Measurements from ENCODE around the gene LMX1A. TPM values are rescaled to one million over a fixed set of nuclear protein-coding genes. Genes with fewer than 3 reads are reported as not detected.
A peak's percentile ranks its signal among the peaks of the same experiment; 100 is the strongest.

The LMX1A gene
- total and polyA plus RNA-seq, 2 donors from 2014 or later = not detected

DNA sequence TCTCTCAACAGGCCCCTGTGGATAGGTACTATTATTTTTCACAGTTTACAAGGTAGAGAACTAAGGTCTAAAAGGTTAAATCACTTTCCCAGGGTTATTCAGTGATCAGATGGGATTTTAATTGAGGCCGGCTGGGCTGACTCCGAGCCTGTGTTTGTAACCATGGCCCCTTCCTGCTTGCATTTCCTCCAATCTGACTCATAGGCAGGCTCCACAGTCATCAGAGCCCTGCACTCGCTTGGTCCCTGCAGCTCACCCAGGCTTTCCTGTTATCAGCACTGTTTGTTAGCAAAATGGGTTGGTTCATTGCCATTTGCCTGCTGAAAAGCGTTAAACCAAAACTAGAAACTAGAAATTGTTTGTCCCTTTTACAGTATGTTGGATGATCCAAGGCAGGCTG lies 41.4 kb upstream of the LMX1A start:
- DNase-seq (peak in 1 of 5 donors; percentile 25), FAIRE-seq (no peak)
- Histone ChIP-seq H3K9ac (ENCODE audit: low read length in 3 of 3) (no peak overlapping the region), H3K27me3 (ENCODE audit: control insufficient read depth, insufficient read depth, low read length) (no peaks in the 10 kb centered on the region), H3K36me3 (ENCODE audit: control insufficient read depth in 2 of 3, insufficient read depth in 3 of 3, low read length in 3 of 3) (no peaks in the 10 kb centered on the region), H3K9me3 (ENCODE audit: control insufficient read depth in 2 of 3, insufficient read depth in 1 of 3, low read length in 3 of 3) (no peaks in the 10 kb centered on the region), H3K4me3 (ENCODE audit: low read length in 3 of 3) (no peak overlapping the region), H3K4me1 (ENCODE audit: control insufficient read depth in 2 of 3, insufficient read depth in 2 of 3, low read depth in 1 of 3, low read length in 3 of 3) (no peaks in the 10 kb centered on the region), H3K27ac (ENCODE audit: low read depth in 2 of 2, low read length in 2 of 2) (no peak overlapping the region)
- intact Hi-C loops (cut with DNase I) = loop anchor here (5.0 kb wide), 1 partner anchor 189 kb away; no protein-coding TSS in a partner anchor
- TF ChIP-seq, protein P1, sequence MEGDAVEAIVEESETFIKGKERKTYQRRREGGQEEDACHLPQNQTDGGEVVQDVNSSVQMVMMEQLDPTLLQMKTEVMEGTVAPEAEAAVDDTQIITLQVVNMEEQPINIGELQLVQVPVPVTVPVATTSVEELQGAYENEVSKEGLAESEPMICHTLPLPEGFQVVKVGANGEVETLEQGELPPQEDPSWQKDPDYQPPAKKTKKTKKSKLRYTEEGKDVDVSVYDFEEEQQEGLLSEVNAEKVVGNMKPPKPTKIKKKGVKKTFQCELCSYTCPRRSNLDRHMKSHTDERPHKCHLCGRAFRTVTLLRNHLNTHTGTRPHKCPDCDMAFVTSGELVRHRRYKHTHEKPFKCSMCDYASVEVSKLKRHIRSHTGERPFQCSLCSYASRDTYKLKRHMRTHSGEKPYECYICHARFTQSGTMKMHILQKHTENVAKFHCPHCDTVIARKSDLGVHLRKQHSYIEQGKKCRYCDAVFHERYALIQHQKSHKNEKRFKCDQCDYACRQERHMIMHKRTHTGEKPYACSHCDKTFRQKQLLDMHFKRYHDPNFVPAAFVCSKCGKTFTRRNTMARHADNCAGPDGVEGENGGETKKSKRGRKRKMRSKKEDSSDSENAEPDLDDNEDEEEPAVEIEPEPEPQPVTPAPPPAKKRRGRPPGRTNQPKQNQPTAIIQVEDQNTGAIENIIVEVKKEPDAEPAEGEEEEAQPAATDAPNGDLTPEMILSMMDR (IDR thresholded peaks at IDR 0.05; ENCODE audit: borderline replicate concordance, extremely low read depth, insufficient read depth) = no peak

GRCh38 chr1:165395901-165396300 lies 39.4 kb upstream of the LMX1A start:
- H3K9ac ChIP-seq (ENCODE audit: low read length in 3 of 3) = no peak overlapping the region
- no peaks in the 10 kb centered on the region for H3K4me1 ChIP-seq (ENCODE audit: control insufficient read depth in 2 of 3, insufficient read depth in 2 of 3, low read depth in 1 of 3, low read length in 3 of 3)
- no peaks in the 10 kb centered on the region for H3K36me3 ChIP-seq (ENCODE audit: control insufficient read depth in 2 of 3, insufficient read depth in 3 of 3, low read length in 3 of 3)
- H3K27me3 ChIP-seq (ENCODE audit: control insufficient read depth, insufficient read depth, low read length) = no peaks in the 10 kb centered on the region
- DNase-seq = no peak
- no peak for FAIRE-seq
- no peak overlapping the region for H3K4me3 ChIP-seq (ENCODE audit: low read length in 3 of 3)
- TF ChIP-seq, protein P1 (IDR thresholded peaks at IDR 0.05; ENCODE audit: borderline replicate concordance, extremely low read depth, insufficient read depth) = no peak
- H3K27ac ChIP-seq (ENCODE audit: low read depth in 2 of 2, low read length in 2 of 2) = no peak overlapping the region
- intact Hi-C loops (cut with DNase I) = loop anchor here (5.0 kb wide), 1 partner anchor 191 kb away; no protein-coding TSS in a partner anchor
- no peaks in the 10 kb centered on the region for H3K9me3 ChIP-seq (ENCODE audit: control insufficient read depth in 2 of 3, insufficient read depth in 1 of 3, low read length in 3 of 3)

- H3K9me3 ChIP-seq (ENCODE audit: control insufficient read depth in 2 of 3, insufficient read depth in 1 of 3, low read length in 3 of 3) = no peaks in the 10 kb centered on the region
- FAIRE-seq (no peak), DNase-seq (no peak)
- no peaks in the 10 kb centered on the region for H3K36me3 ChIP-seq (ENCODE audit: control insufficient read depth in 2 of 3, insufficient read depth in 3 of 3, low read length in 3 of 3)
- intact Hi-C loops (cut with DNase I) = loop anchor here (5.0 kb wide), 1 partner anchor 192 kb away; no protein-coding TSS in a partner anchor
- TF ChIP-seq, protein P1 (IDR thresholded peaks at IDR 0.05; ENCODE audit: borderline replicate concordance, extremely low read depth, insufficient read depth) = no peak
- no peaks in the 10 kb centered on the region for H3K4me1 ChIP-seq (ENCODE audit: control insufficient read depth in 2 of 3, insufficient read depth in 2 of 3, low read depth in 1 of 3, low read length in 3 of 3)
- H3K9ac ChIP-seq (ENCODE audit: low read length in 3 of 3) = no peak overlapping the region
- no peaks in the 10 kb centered on the region for H3K27me3 ChIP-seq (ENCODE audit: control insufficient read depth, insufficient read depth, low read length)
- no peak overlapping the region for H3K27ac ChIP-seq (ENCODE audit: low read depth in 2 of 2, low read length in 2 of 2)
- no peak overlapping the region for H3K4me3 ChIP-seq (ENCODE audit: low read length in 3 of 3)
Measured at GRCh38 chr1:165395478-165395877, 39.0 kb upstream of the LMX1A start.

Measured in kidney (tissue), 14 donors.